ENCODE results near the gene CPSF4.

The CPSF4 gene

GRCh38 chr7:99461221-99461620 is 22.5 kb downstream of the CPSF4 start:
- TF ChIP-seq, protein P1, sequence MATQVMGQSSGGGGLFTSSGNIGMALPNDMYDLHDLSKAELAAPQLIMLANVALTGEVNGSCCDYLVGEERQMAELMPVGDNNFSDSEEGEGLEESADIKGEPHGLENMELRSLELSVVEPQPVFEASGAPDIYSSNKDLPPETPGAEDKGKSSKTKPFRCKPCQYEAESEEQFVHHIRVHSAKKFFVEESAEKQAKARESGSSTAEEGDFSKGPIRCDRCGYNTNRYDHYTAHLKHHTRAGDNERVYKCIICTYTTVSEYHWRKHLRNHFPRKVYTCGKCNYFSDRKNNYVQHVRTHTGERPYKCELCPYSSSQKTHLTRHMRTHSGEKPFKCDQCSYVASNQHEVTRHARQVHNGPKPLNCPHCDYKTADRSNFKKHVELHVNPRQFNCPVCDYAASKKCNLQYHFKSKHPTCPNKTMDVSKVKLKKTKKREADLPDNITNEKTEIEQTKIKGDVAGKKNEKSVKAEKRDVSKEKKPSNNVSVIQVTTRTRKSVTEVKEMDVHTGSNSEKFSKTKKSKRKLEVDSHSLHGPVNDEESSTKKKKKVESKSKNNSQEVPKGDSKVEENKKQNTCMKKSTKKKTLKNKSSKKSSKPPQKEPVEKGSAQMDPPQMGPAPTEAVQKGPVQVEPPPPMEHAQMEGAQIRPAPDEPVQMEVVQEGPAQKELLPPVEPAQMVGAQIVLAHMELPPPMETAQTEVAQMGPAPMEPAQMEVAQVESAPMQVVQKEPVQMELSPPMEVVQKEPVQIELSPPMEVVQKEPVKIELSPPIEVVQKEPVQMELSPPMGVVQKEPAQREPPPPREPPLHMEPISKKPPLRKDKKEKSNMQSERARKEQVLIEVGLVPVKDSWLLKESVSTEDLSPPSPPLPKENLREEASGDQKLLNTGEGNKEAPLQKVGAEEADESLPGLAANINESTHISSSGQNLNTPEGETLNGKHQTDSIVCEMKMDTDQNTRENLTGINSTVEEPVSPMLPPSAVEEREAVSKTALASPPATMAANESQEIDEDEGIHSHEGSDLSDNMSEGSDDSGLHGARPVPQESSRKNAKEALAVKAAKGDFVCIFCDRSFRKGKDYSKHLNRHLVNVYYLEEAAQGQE (IDR thresholded peaks at IDR 0.05; ENCODE audit: low read depth): no peak
- no peak for TF ChIP-seq FOXM1 (IDR thresholded peaks at IDR 0.05; ENCODE audit: borderline replicate concordance, low read depth)
- no peak for TF ChIP-seq TEAD4 (IDR thresholded peaks at IDR 0.05)
- no peak for TF ChIP-seq TAF1 (IDR thresholded peaks at IDR 0.05; ENCODE audit: low read depth)
- TF ChIP-seq RAD21 (IDR thresholded peaks at IDR 0.05; ENCODE audit: low read depth): no peak
- no peak for TF ChIP-seq NFIC (IDR thresholded peaks at IDR 0.05)
- TF ChIP-seq MAX (IDR thresholded peaks at IDR 0.05): no peak
- no peak for TF ChIP-seq YY1 (IDR thresholded peaks at IDR 0.05; ENCODE audit: low read depth)

- no peak for TF ChIP-seq TAF1 (IDR thresholded peaks at IDR 0.05; ENCODE audit: low read depth)
- no peak for TF ChIP-seq CREB1 (IDR thresholded peaks at IDR 0.05; ENCODE audit: low read depth)
- TF ChIP-seq YY1 (IDR thresholded peaks at IDR 0.05; ENCODE audit: low read depth): no peak
- no peak for TF ChIP-seq EGR1 (IDR thresholded peaks at IDR 0.05)
- TF ChIP-seq, protein P1 (IDR thresholded peaks at IDR 0.05; ENCODE audit: low read depth): no peak
- TF ChIP-seq RAD21 (IDR thresholded peaks at IDR 0.05; ENCODE audit: low read depth): no peak
- no peak for TF ChIP-seq NFIC (IDR thresholded peaks at IDR 0.05)
- TF ChIP-seq FOXM1 (IDR thresholded peaks at IDR 0.05; ENCODE audit: borderline replicate concordance, low read depth): no peak
- no peak for TF ChIP-seq TEAD4 (IDR thresholded peaks at IDR 0.05)
- TF ChIP-seq TCF12 (IDR thresholded peaks at IDR 0.05; ENCODE audit: low read depth): no peak
- no peak for TF ChIP-seq ZBTB7A (IDR thresholded peaks at IDR 0.05; ENCODE audit: low read depth)
Measured at GRCh38 chr7:99465421-99465768, 26.7 kb downstream of the CPSF4 start.

GRCh38 chr7:99468336-99468918 is 29.7 kb downstream of the CPSF4 start:
- no peak for TF ChIP-seq TEAD4 (IDR thresholded peaks at IDR 0.05)
- no peak for TF ChIP-seq MAX (IDR thresholded peaks at IDR 0.05)
- no peak for TF ChIP-seq TAF1 (IDR thresholded peaks at IDR 0.05; ENCODE audit: low read depth)
- TF ChIP-seq EP300 (IDR thresholded peaks at IDR 0.05; ENCODE audit: borderline replicate concordance): no peak
- TF ChIP-seq ZBTB7A (IDR thresholded peaks at IDR 0.05; ENCODE audit: low read depth): no peak
- TF ChIP-seq, protein P2, sequence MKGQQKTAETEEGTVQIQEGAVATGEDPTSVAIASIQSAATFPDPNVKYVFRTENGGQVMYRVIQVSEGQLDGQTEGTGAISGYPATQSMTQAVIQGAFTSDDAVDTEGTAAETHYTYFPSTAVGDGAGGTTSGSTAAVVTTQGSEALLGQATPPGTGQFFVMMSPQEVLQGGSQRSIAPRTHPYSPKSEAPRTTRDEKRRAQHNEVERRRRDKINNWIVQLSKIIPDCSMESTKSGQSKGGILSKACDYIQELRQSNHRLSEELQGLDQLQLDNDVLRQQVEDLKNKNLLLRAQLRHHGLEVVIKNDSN (IDR thresholded peaks at IDR 0.05): no peak
- TF ChIP-seq FOXM1 (IDR thresholded peaks at IDR 0.05; ENCODE audit: borderline replicate concordance, low read depth): no peak
- no peak for TF ChIP-seq CEBPB (IDR thresholded peaks at IDR 0.05)
- no peak for TF ChIP-seq EGR1 (IDR thresholded peaks at IDR 0.05)
- no peak for TF ChIP-seq YY1 (IDR thresholded peaks at IDR 0.05; ENCODE audit: low read depth)
- TF ChIP-seq RAD21 (IDR thresholded peaks at IDR 0.05; ENCODE audit: low read depth): no peak
- TF ChIP-seq CREB1 (IDR thresholded peaks at IDR 0.05; ENCODE audit: low read depth): no peak
- TF ChIP-seq NFIC (IDR thresholded peaks at IDR 0.05): no peak
- TF ChIP-seq, protein P1 (IDR thresholded peaks at IDR 0.05; ENCODE audit: low read depth): no peak
- TF ChIP-seq TCF12 (IDR thresholded peaks at IDR 0.05; ENCODE audit: low read depth): no peak

- TF ChIP-seq CEBPB (IDR thresholded peaks at IDR 0.05) (no peak), TEAD4 (IDR thresholded peaks at IDR 0.05) (no peak), YY1 (IDR thresholded peaks at IDR 0.05; ENCODE audit: low read depth) (no peak), CREB1 (IDR thresholded peaks at IDR 0.05; ENCODE audit: low read depth) (no peak), ZBTB7A (IDR thresholded peaks at IDR 0.05; ENCODE audit: low read depth) (no peak), FOXM1 (IDR thresholded peaks at IDR 0.05; ENCODE audit: borderline replicate concordance, low read depth) (no peak), TCF12 (IDR thresholded peaks at IDR 0.05; ENCODE audit: low read depth) (no peak), EGR1 (IDR thresholded peaks at IDR 0.05) (no peak), RAD21 (IDR thresholded peaks at IDR 0.05; ENCODE audit: low read depth) (no peak), MAX (IDR thresholded peaks at IDR 0.05) (no peak), TAF1 (IDR thresholded peaks at IDR 0.05; ENCODE audit: low read depth) (no peak)
- TF ChIP-seq, protein P1 (IDR thresholded peaks at IDR 0.05; ENCODE audit: low read depth): no peak
Measured at GRCh38 chr7:99469381-99470065, 30.8 kb downstream of the CPSF4 start.
